IPS DF 4.7 (cell line): ENCODE measurements around the gene GADD45GIP1.
A peak's percentile ranks its signal among the peaks of the same experiment; 100 is the strongest.
"Not testable (repeated sequence)": the region's sequence is repeated elsewhere in the genome, so short reads cannot be mapped to it uniquely, and the experiment has no call there.

ENCODE experiments used
- DNase-seq: peaks from one replicate; pipeline ENCODE4 v3.0.0-alpha.2; 2013; ENCODE audit warnings: low spot score; ENCODE audit errors: extremely low read depth

GADD45GIP1 gene

GRCh38 chr19:12943437-12944044 is 13.5 kb downstream of the GADD45GIP1 start:
- no peak for DNase-seq

GRCh38 chr19:12940897-12941296 is 16.1 kb downstream of the GADD45GIP1 start:
- no peak for DNase-seq

DNA sequence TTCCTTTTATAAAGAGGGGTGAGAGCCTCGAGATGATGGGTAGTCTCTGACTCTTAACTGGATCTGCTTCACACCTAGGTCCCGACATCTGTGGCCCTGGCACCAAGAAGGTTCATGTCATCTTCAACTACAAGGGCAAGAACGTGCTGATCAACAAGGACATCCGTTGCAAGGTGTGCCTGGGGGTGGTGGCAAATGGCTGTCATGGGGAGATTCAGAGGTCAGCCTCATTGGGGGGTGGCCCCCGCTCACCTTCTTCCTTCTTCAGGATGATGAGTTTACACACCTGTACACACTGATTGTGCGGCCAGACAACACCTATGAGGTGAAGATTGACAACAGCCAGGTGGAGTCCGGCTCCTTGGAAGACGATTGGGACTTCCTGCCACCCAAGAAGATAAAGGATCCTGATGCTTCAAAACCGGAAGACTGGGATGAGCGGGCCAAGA is 17.0 kb downstream of the GADD45GIP1 start:
- DNase-seq = no peak

DNA sequence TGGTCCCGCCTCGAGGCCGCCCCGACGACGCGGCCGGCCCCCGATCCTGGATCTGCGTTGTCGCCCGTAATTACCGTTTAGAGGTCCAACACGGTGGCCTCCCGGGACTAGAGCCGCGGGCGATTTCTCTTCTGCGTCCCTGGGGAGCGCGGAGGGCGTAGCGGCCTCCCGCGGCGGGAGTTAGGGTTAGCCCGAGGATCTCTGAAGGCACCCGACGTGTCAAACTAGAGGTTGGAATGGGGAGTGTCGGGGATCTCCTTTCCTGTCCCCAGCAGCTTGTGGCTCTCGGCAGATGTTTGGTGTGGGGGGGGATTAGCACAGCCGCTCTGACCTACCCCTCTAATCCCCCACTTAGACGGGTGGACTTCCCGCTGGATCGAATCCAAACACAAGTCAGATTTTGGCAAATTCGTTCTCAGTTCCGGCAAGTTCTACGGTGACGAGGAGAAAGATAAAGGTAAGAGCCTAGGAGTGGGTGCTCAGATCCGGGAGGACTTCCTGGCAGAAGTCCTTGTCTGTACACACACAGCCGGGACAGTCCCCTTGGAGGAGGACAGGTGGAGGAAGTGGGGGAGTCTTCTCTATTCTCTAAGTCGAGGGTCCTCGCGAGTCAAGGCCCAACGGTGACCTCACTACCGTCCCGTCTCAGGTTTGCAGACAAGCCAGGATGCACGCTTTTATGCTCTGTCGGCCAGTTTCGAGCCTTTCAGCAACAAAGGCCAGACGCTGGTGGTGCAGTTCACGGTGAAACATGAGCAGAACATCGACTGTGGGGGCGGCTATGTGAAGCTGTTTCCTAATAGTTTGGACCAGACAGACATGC is 18.0 kb downstream of the GADD45GIP1 start:
- no peak for DNase-seq

GRCh38 chr19:12937927-12938778 is 18.9 kb downstream of the GADD45GIP1 start, which contains the start of gene CALR:
Gene CALR, plus strand, starts transcription at chr19:12938609. Its CDS starts 71 bp downstream, at chr19:12938680.
- peak; percentile 94 for DNase-seq

- DNase-seq = no peak
These were observed 19.7 kb downstream of the GADD45GIP1 start for GRCh38 chr19:12937093-12937926.

- DNase-seq = no peak
These were observed 20.4 kb downstream of the GADD45GIP1 start for GRCh38 chr19:12936582-12936981.

GRCh38 chr19:12935071-12935470 is 22.0 kb downstream of the GADD45GIP1 start:
- no peak for DNase-seq

- no peak for DNase-seq
These were observed 23.5 kb downstream of the GADD45GIP1 start, which contains the start of gene FARSA for GRCh38 chr19:12933287-12934072. Gene FARSA, minus strand, starts transcription at chr19:12933711. Its CDS starts 15 bp downstream, at chr19:12933696.

GRCh38 chr19:12932392-12933286 is 24.4 kb downstream of the GADD45GIP1 start:
- DNase-seq = no peak

GRCh38 chr19:12930002-12930645 is 26.9 kb downstream of the GADD45GIP1 start:
- no peak for DNase-seq

DNA sequence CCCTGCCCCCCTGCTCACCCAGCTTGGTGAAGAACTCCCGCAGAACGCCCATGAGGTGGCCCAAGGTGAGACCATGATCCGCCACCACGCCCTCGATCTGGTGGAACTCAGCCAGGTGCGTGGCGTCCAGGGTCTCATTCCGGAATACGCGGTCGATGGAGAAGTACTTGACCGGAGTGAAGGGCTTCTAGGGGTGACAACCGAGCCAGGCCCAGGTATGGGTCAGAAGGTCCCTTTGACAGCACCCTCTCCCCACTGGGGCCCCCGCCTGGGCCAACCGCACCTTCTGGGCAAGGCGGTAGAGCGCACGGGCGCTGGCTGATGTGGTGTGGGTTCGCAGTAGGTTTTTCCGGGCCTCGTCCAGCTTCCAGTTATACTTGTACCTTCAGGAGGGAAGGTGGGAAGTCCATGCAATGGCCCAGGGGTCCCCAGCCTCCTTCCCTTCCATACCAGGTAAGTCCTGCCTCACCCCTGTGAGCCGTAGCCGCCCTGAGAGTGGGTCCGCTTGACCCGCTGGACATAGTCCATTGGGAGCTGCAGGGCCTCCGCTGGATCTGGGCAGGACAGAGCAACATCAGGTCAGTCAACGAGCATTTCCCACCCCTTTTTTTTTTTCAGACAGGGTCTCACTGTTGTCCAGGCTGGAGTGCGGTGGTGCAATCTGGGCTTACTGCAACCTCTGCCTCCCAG is 32.3 kb downstream of the GADD45GIP1 start:
- DNase-seq = no peak

DNA sequence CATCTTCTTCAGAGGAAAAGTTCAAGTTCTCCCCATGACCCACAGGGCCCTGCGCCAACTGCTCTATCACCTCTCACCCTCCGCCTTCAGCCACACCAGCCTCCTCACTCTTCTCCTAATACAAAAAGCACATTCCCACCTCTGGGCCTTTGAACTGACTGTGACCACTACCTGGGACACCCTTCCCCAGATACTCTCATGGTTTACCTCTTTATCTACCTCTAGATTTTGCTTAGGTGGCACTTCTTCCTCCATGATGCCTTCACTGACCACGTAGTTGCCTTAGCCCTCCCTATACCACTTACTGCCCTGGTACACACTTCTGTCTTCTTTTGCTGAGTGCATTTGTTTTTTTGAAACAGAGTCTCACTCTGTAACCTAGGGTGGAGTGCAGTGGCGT is 34.1 kb downstream of the GADD45GIP1 start:
- DNase-seq = no peak

DNA sequence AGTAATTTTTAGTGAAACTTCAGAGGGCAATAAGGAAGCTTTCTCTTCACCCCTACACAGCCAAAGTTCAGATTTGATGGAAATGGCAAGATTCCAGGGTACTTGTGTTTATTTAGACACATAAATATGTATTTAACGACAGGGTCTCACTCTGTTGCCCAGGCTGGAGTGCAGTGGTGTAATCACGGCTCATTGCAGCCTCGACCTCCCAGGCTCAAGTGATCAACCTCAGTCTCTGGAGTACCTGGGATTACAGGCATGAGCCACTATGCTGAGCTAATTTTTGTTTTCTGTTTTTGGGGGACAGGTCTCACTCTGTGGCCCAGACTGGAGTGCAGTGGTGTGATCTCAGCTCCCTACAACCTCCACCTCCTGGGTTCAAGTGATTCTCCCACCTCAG is 36.0 kb downstream of the GADD45GIP1 start:
- DNase-seq = no peak

DNA sequence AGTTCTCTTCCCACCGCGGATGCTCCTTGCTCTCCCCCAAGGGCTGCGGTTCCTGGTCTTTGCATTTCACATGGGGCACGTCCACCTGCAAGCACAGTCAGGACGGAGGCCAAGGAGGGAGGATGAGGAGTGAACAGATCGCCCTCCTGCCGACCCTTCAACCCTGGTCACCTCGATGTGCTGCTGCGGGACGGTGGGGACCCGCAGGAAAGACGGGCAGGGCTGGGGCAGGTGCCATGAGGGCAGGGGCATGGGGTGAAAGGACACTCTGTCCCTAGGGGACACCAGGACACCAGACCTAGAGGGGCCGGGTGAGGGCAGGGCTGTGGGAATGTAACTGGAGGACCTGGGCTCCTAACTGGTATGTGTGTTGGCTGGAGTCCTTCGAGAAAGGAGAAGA is 38.8 kb downstream of the GADD45GIP1 start:
- no peak for DNase-seq

DNA sequence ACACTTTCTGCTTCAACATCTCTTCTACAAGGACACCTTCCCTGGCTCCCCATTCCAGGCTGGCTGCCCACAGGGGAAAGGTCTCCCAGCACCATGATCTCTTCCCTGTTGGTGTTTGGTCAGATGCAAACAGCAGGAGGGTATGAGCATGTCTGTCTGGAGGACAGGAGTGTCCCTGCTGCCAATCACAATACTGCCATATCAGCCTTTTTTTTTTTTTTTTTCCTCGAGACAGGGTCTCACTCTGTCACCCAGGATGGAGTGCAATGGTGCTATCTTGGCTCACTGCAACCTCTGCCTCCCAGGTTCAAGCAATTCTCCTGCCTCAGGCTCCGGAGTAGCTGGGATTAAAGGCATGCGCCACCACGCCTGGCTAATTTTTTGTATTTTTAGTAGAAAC is 41.2 kb downstream of the GADD45GIP1 start:
- DNase-seq = not testable (repeated sequence)

DNA sequence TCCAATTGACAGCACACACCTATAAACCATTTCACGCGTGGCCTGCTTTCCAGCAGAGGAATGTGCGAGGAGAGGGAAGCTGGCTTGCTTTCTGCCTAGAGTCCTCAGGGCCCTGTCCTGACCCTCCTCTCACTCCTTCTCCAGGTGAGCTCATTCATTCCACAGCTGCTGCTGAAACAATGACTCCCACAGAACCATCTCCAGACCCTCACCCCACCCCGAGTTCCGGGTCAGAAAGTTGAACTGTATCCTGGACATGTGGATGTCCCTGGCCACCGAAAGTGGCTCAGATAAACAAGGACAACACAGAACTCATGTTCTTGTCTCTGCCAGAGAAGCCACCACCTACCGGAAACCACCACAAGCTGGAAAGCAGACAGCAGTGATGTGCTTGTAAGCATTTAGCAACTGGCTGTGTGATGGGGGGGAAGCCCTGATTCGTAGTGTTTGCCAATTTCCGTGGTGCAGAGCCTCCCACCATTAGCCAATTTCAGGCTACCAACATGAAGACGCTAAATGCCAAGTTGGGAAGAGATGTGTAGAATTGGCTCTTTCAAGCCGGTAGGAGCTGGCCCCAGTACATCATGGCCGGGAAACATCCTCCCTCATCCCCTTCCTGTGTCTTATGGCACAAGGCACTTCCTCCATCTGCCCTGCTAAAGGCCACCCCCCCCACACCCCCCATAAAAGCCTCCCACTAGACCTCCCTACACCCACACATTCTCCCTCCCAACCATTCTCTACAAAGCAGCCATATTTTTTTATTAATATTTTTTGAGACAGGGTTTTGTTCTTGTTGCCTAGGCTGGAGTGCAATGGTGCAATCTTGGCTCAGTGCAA is 43.0 kb downstream of the GADD45GIP1 start:
- DNase-seq = no peak
